Parathyroid adenoma (tissue), 2 donors: ENCODE results near the gene RAB35.

Experiments used
- H2AFZ ChIP-seq: fragments of 300-600 bp; sonication (generic); one replicate; pipeline ENCODE4 v1.7.0; 2017; ENCODE audit warnings: antibody characterized with exemption, mild to moderate bottlenecking
- H3K27ac ChIP-seq: fragments of 300-600 bp; sonication (generic); one replicate; pipeline ENCODE4 v1.7.0; 2017
- H3K27me3 ChIP-seq: fragments of 300-600 bp; sonication (generic); one replicate; pipeline ENCODE4 v1.7.0; 2017; ENCODE audit warnings: low read length; ENCODE audit not compliant: control insufficient read depth, insufficient read depth
- H3K36me3 ChIP-seq: fragments of 300-600 bp; sonication (generic); one replicate; pipeline ENCODE4 v1.7.0; 2017; ENCODE audit warnings: low read length; ENCODE audit not compliant: control insufficient read depth, insufficient read depth
- H3K4me1 ChIP-seq: fragments of 300-600 bp; sonication (generic); one replicate; pipeline ENCODE4 v1.7.0; 2017; ENCODE audit warnings: control low read depth
- H3K4me2 ChIP-seq: fragments of 300-600 bp; sonication (generic); one replicate; pipeline ENCODE4 v1.7.0; 2017; ENCODE audit warnings: low read length
- H3K4me3 ChIP-seq: fragments of 300-600 bp; sonication (generic); one replicate; pipeline ENCODE4 v1.7.0; 2017; ENCODE audit warnings: low read depth, low read length
- H3K79me2 ChIP-seq: fragments of 300-600 bp; sonication (generic); one replicate; pipeline ENCODE4 v1.7.0; 2017; ENCODE audit warnings: control low read depth
- H3K9ac ChIP-seq: fragments of 300-600 bp; sonication (generic); one replicate; pipeline ENCODE4 v1.7.0; 2017; ENCODE audit warnings: mild to moderate bottlenecking
- H3K9me3 ChIP-seq: fragments of 300-600 bp; sonication (generic); one replicate; pipeline ENCODE4 v1.7.0; 2017; ENCODE audit warnings: low read length; ENCODE audit not compliant: control insufficient read depth
- CTCF ChIP-seq: fragments of 300-600 bp; sonication (generic); IDR thresholded peaks from one replicate; pipeline ENCODE4 v1.7.0; 2017; ENCODE audit warnings: antibody characterized with exemption, mild to moderate bottlenecking
- donor health status: primary hyperparathyroidism.

RAB35 gene

GRCh38 chr12:120103044-120103338, 13.6 kb downstream of the RAB35 start:
- Histone ChIP-seq H3K9ac (no peak overlapping the region), H2AFZ (no peak overlapping the region), H3K36me3 (no peaks in the 10 kb centered on the region), H3K4me1 (no peaks in the 10 kb centered on the region), H3K27ac (no peak overlapping the region), H3K27me3 (no peaks in the 10 kb centered on the region), H3K9me3 (no peaks in the 10 kb centered on the region), H3K79me2 (peaks cover 16% of the 10 kb centered on the region), H3K4me2 (no peak overlapping the region), H3K4me3 (no peak overlapping the region)
- TF ChIP-seq CTCF: no peak

GRCh38 chr12:120102189-120103043, 14.1 kb downstream of the RAB35 start:
- Histone ChIP-seq H3K4me2 (no peak overlapping the region), H3K9me3 (no peaks in the 10 kb centered on the region), H3K9ac (no peak overlapping the region), H2AFZ (no peak overlapping the region), H3K36me3 (no peaks in the 10 kb centered on the region), H3K4me1 (no peaks in the 10 kb centered on the region), H3K4me3 (no peak overlapping the region), H3K27ac (no peak overlapping the region), H3K27me3 (no peaks in the 10 kb centered on the region), H3K79me2 (peaks cover 16% of the 10 kb centered on the region)
- no peak for TF ChIP-seq CTCF

- no peak overlapping the region for H3K9ac ChIP-seq
- H2AFZ ChIP-seq: no peak overlapping the region
- H3K36me3 ChIP-seq: no peaks in the 10 kb centered on the region
- H3K27ac ChIP-seq: no peak overlapping the region
- peaks cover 16% of the 10 kb centered on the region for H3K79me2 ChIP-seq
- no peak overlapping the region for H3K4me2 ChIP-seq
- no peaks in the 10 kb centered on the region for H3K27me3 ChIP-seq
- no peaks in the 10 kb centered on the region for H3K9me3 ChIP-seq
- H3K4me1 ChIP-seq: no peaks in the 10 kb centered on the region
- TF ChIP-seq CTCF: no peak
- no peak overlapping the region for H3K4me3 ChIP-seq
Observed at GRCh38 chr12:120101617-120102016, 14.9 kb downstream of the RAB35 start.

GRCh38 chr12:120101182-120101581, 15.4 kb downstream of the RAB35 start:
- TF ChIP-seq CTCF: no peak
- H3K79me2 ChIP-seq: peaks cover 16% of the 10 kb centered on the region
- H3K4me2 ChIP-seq: no peak overlapping the region
- H3K9me3 ChIP-seq: no peaks in the 10 kb centered on the region
- no peak overlapping the region for H2AFZ ChIP-seq
- H3K27me3 ChIP-seq: no peaks in the 10 kb centered on the region
- H3K27ac ChIP-seq: no peak overlapping the region
- no peaks in the 10 kb centered on the region for H3K36me3 ChIP-seq
- no peaks in the 10 kb centered on the region for H3K4me1 ChIP-seq
- H3K9ac ChIP-seq: no peak overlapping the region
- H3K4me3 ChIP-seq: no peak overlapping the region

- Histone ChIP-seq H2AFZ (no peak overlapping the region), H3K9me3 (no peaks in the 10 kb centered on the region), H3K4me1 (no peaks in the 10 kb centered on the region), H3K27me3 (no peaks in the 10 kb centered on the region), H3K79me2 (peaks cover 16% of the 10 kb centered on the region), H3K27ac (no peak overlapping the region), H3K9ac (no peak overlapping the region), H3K36me3 (no peaks in the 10 kb centered on the region), H3K4me3 (no peak overlapping the region), H3K4me2 (no peak overlapping the region)
- no peak for TF ChIP-seq CTCF
Observed at GRCh38 chr12:120100630-120101029, 15.9 kb downstream of the RAB35 start.
